Right forelimb (tissue), 1 donor: ENCODE results near the gene MLLT6.
"Not testable (repeated sequence)": the region's sequence is repeated elsewhere in the genome, so short reads cannot be mapped to it uniquely, and the experiment has no call there.

ENCODE experiments used
- DNase-seq: peaks from one replicate; pipeline ENCODE4 v3.0.0-alpha.2; 2018

MLLT6 gene

GRCh38 chr17:38709104-38709820 lies 4.2 kb downstream of the MLLT6 start:
- DNase-seq: no peak

- no peak for DNase-seq
Observed at GRCh38 chr17:38709864-38710603, 5.0 kb downstream of the MLLT6 start.

GRCh38 chr17:38710604-38710962 lies 5.5 kb downstream of the MLLT6 start:
- DNase-seq: no peak

GRCh38 chr17:38710985-38711384 lies 5.9 kb downstream of the MLLT6 start:
- DNase-seq: no peak

- DNase-seq: no peak
Observed at GRCh38 chr17:38711792-38712571, 6.9 kb downstream of the MLLT6 start.

GRCh38 chr17:38712593-38712992 lies 7.5 kb downstream of the MLLT6 start:
- DNase-seq: no peak

GRCh38 chr17:38713456-38714075 lies 8.5 kb downstream of the MLLT6 start:
- DNase-seq: no peak

GRCh38 chr17:38715216-38715943 lies 10.3 kb downstream of the MLLT6 start:
- no peak for DNase-seq

GRCh38 chr17:38716368-38717005 lies 11.4 kb downstream of the MLLT6 start:
- no peak for DNase-seq

GRCh38 chr17:38717139-38717745 lies 12.2 kb downstream of the MLLT6 start:
- DNase-seq: no peak

- DNase-seq: no peak
Observed at GRCh38 chr17:38719289-38719942, 14.3 kb downstream of the MLLT6 start.

- DNase-seq: no peak
Observed at GRCh38 chr17:38719943-38720641, 15.0 kb downstream of the MLLT6 start.

GRCh38 chr17:38720941-38721340 lies 15.9 kb downstream of the MLLT6 start:
- no peak for DNase-seq

GRCh38 chr17:38721802-38722201 lies 16.7 kb downstream of the MLLT6 start:
- no peak for DNase-seq

GRCh38 chr17:38724337-38724988 lies 19.4 kb downstream of the MLLT6 start:
- peak; percentile 86 for DNase-seq

GRCh38 chr17:38725066-38725465 lies 20.0 kb downstream of the MLLT6 start:
- DNase-seq: no peak

- not testable (repeated sequence) for DNase-seq
Observed at GRCh38 chr17:38726145-38726544, 21.1 kb downstream of the MLLT6 start.

- no peak for DNase-seq
Observed at GRCh38 chr17:38727736-38728135, 22.7 kb downstream of the MLLT6 start.

GRCh38 chr17:38728290-38728831 lies 23.3 kb downstream of the MLLT6 start:
- no peak for DNase-seq
